SK-N-SH (cell line): Measurements from ENCODE around the gene CAMK2B. TPM values are rescaled to one million over a fixed set of nuclear protein-coding genes. Genes with fewer than 3 reads are reported as not detected.

ENCODE experiments used
- CTCF ChIA-PET: fragments of 300-600, 350-600 bp; formaldehyde crosslinking; extraction: SDS; loops from one replicate; lab custom pipeline; 2021; lab: Yijun Ruan, JAX
- POLR2A ChIA-PET: fragments of 350-600 bp; sonication (Branson Sonifier 250); formaldehyde crosslinking; extraction: SDS; loops from one replicate; lab custom pipeline; 2020; ENCODE audit warnings: antibody characterized with exemption, inconsistent platforms; lab: Yijun Ruan, JAX
- DNase-seq: peaks from one replicate; pipeline ENCODE4 v3.0.0; 2012
- H2AFZ ChIP-seq: fragments of 200-600 bp; sonication (generic); 2 replicates; pipeline ENCODE4 v1.8.1; 2016; ENCODE audit warnings: antibody characterized with exemption, mild to moderate bottlenecking, low read depth
- H3F3A ChIP-seq: fragments of 200-600 bp; sonication (generic); replicated peaks from 2 replicates; pipeline ENCODE3; 2016; ENCODE audit warnings: antibody characterized with exemption, mild to moderate bottlenecking; ENCODE audit not compliant: insufficient read depth
- H3K27ac ChIP-seq, 2 experiments: fragments of 200-500 bp in 1 of 2; fragments of 200-600 bp in 1 of 2; sonication (Bioruptor generic) in 1 of 2; sonication (generic), shearing (Covaris generic) in 1 of 2; 2 replicates each; pipeline versions ENCODE4 v1.5.1 to v1.6.1; 2014 to 2016; ENCODE audit warnings: low read depth in 2 of 2, inconsistent platforms in 1 of 2, low read length in 1 of 2, mild to moderate bottlenecking in 1 of 2, mixed read lengths in 1 of 2
- H3K27me3 ChIP-seq: fragments of 200-600 bp; sonication (generic), shearing (Covaris generic); 2 replicates; pipeline ENCODE4 v1.6.1; 2016; ENCODE audit warnings: mixed run types; ENCODE audit not compliant: insufficient read depth
- H3K36me3 ChIP-seq, 2 experiments: fragments of 200-500 bp in 1 of 2; fragments of 200-600 bp in 1 of 2; sonication (Bioruptor generic) in 1 of 2; sonication (generic) in 1 of 2; replicated peaks in 1 of 2; 2 replicates each; pipeline versions ENCODE3 to v1.5.1; 2014 to 2016; ENCODE audit warnings: low read length in 1 of 2, mild to moderate bottlenecking in 1 of 2; ENCODE audit not compliant: insufficient read depth in 2 of 2, control insufficient read depth in 1 of 2
- H3K4me1 ChIP-seq, 2 experiments: fragments of 200-500 bp in 1 of 2; fragments of 200-600 bp in 1 of 2; sonication (Bioruptor generic) in 1 of 2; sonication (generic), shearing (Covaris generic) in 1 of 2; 2 replicates each; pipeline versions ENCODE4 v1.5.1 to v1.6.1; 2014 to 2016; ENCODE audit warnings: low read depth in 1 of 2, low read length in 1 of 2, mixed run types in 1 of 2; ENCODE audit not compliant: insufficient read depth in 2 of 2, control insufficient read depth in 1 of 2
- H3K4me2 ChIP-seq: fragments of 200-600 bp; sonication (generic), shearing (Covaris generic); 2 replicates; pipeline ENCODE4 v1.6.1; 2017; ENCODE audit warnings: mixed run types
- H3K4me3 ChIP-seq, 2 experiments: fragments of 200-500 bp in 1 of 2; fragments of 200-600 bp in 1 of 2; sonication (Bioruptor generic) in 1 of 2; sonication (generic), shearing (Covaris generic) in 1 of 2; 2 replicates each; pipeline versions ENCODE4 v1.5.1 to v1.8.1; 2014 to 2016; ENCODE audit warnings: low read depth in 2 of 2, inconsistent platforms in 1 of 2, low read length in 1 of 2, mild to moderate bottlenecking in 1 of 2, mixed read lengths in 1 of 2, moderate library complexity in 1 of 2
- H3K79me2 ChIP-seq: fragments of 200-600 bp; sonication (generic); 2 replicates; pipeline ENCODE4 v1.8.1; 2017; ENCODE audit warnings: mild to moderate bottlenecking; ENCODE audit not compliant: insufficient read depth
- H3K9ac ChIP-seq: fragments of 200-600 bp; sonication (generic); 2 replicates; pipeline ENCODE4 v1.6.1; 2017; ENCODE audit warnings: mixed run types
- H3K9me2 ChIP-seq: fragments of 200-600 bp; sonication (generic); 2 replicates; pipeline ENCODE4 v1.6.1; 2017; ENCODE audit warnings: mixed run types
- H3K9me3 ChIP-seq: fragments of 200-600 bp; sonication (generic); 2 replicates; pipeline ENCODE4 v1.6.1; 2017; ENCODE audit warnings: mixed run types, mild to moderate bottlenecking, moderate library complexity
- H4K20me1 ChIP-seq: fragments of 200-600 bp; sonication (generic); 2 replicates; pipeline ENCODE4 v1.6.1; 2017; ENCODE audit warnings: mild to moderate bottlenecking, mixed run types; ENCODE audit not compliant: insufficient read depth
- CHD2 ChIP-seq: fragments of 150-350 bp; IDR thresholded peaks from 2 replicates; pipeline ENCODE4 v1.6.1; 2018; ENCODE audit warnings: low read length; ENCODE audit not compliant: partially characterized antibody
- EP300 ChIP-seq, 2 experiments: IDR thresholded peaks; 2 replicates each; pipeline versions ENCODE4 v1.4.0 to v1.6.1; 2012; ENCODE audit warnings: borderline replicate concordance in 1 of 2, low read depth in 1 of 2, low read length in 1 of 2
- FOXJ3 ChIP-seq: sonication (generic); formaldehyde crosslinking; IDR thresholded peaks from 2 replicates; pipeline ENCODE4 v1.5.1; 2020; ENCODE audit warnings: mild to moderate bottlenecking, missing genetic modification reagents
- MEF2A ChIP-seq: IDR thresholded peaks from 2 replicates; pipeline ENCODE4 v1.4.0; 2012; ENCODE audit warnings: low read depth, borderline replicate concordance
- PBX3 ChIP-seq: IDR thresholded peaks from 2 replicates; pipeline ENCODE4; 2012
- RAD21 ChIP-seq: IDR thresholded peaks from 2 replicates; pipeline ENCODE4 v1.6.1; 2012; ENCODE audit warnings: mild to moderate bottlenecking, low read length
- RXRA ChIP-seq: IDR thresholded peaks from 2 replicates; pipeline ENCODE4 v1.4.0; 2012; ENCODE audit warnings: low read depth, mild to moderate bottlenecking, borderline replicate concordance
- WGBS: methylation state at CpG from one replicate; pipeline ENCODE4 v1.1.6; 2017; ENCODE audit warnings: low lambda C conversion rate; 5-methylcytosine and 5-hydroxymethylcytosine counted together
- polyA plus RNA-seq, 3 experiments: library from polyadenylated mRNA; depleted of rRNA; stranded (reverse); fragments of >200 nt; gene quantifications; 2 replicates each; pipeline ENCODE4 v1.2.3, GENCODE V29; 2012

The CAMK2B gene
- polyA plus RNA-seq, 1 of the 3 experiments (the other 2 are of a cell fraction) = 0.20 TPM

GRCh38 chr7:44286618-44287487, 38.5 kb downstream of the CAMK2B start:
- Histone ChIP-seq H3K27ac (no peak overlapping the region), H2AFZ (no peak overlapping the region), H3K36me3 (no peaks in the 10 kb centered on the region), H4K20me1 (no peaks in the 10 kb centered on the region), H3K79me2 (no peaks in the 10 kb centered on the region), H3K4me2 (no peak overlapping the region), H3K9me3 (no peaks in the 10 kb centered on the region), H3K27me3 (peaks cover 4% of the 10 kb centered on the region; the same call in 1 of the 2 replicates), H3K4me1 (peaks cover 0 to 85% of the 10 kb centered on the region in 2 experiments; a peak in 2 of 4 replicates), H3K9me2 (no peaks in the 10 kb centered on the region), H3F3A (no peaks in the 10 kb centered on the region), H3K4me3 (no peak overlapping the region), H3K9ac (no peak overlapping the region)
- no peak for TF ChIP-seq FOXJ3 (CRISPR knock-in tag)
- TF ChIP-seq EP300 (IDR thresholded peaks at IDR 0.05; ENCODE audit: borderline replicate concordance in 1 of 2, low read depth in 1 of 2, low read length in 1 of 2) = no peak
- no peak for TF ChIP-seq RXRA
- no peak for TF ChIP-seq PBX3
- ChIA-PET CTCF (interaction anchor here (1.2 to 2.0 kb wide), 3 partner anchors 26 to 46 kb away, joined by 3 to 6 read pairs (median 6); no protein-coding TSS in a partner anchor), POLR2A (no interaction called here)
- peak; percentile 30 for DNase-seq
- WGBS = 74% methylated on average over 18 of the region's 20 CpGs

- Histone ChIP-seq H3F3A (no peaks in the 10 kb centered on the region), H3K9ac (no peak overlapping the region), H3K9me2 (no peaks in the 10 kb centered on the region), H3K79me2 (no peaks in the 10 kb centered on the region), H3K4me1 (peaks cover 0 to 81% of the 10 kb centered on the region in 2 experiments; a peak in 2 of 4 replicates), H3K9me3 (no peaks in the 10 kb centered on the region), H3K4me2 (no peak overlapping the region), H3K36me3 (no peaks in the 10 kb centered on the region)
- POLR2A ChIA-PET = no interaction called here
- 82% methylated on average over 10 of the region's 17 CpGs for WGBS
- peak; percentile 49 for DNase-seq
- TF ChIP-seq CHD2 (no peak), RAD21 (0 out of 2 replicates have a peak, but pooled peaks have one; percentile 3)
- TF ChIP-seq, all 33 proteins: peak for 1
- Histone ChIP-seq H3K27ac (no peak overlapping the region; a peak in 1 of 4 replicates), H3K4me3 (no peak overlapping the region), H2AFZ (no peak overlapping the region), H3K27me3 (no peaks in the 10 kb centered on the region; the same call in 1 of the 2 replicates), H4K20me1 (no peaks in the 10 kb centered on the region)
- CTCF ChIA-PET = interaction anchor here (0.7 to 5.9 kb wide), 5 partner anchors 25 to 50 kb away, joined by 3 to 34 read pairs (median 3); no protein-coding TSS in a partner anchor
Measured at GRCh38 chr7:44286182-44286617, 39.2 kb downstream of the CAMK2B start.

- Histone ChIP-seq H3K4me3 (no peak overlapping the region), H3K36me3 (no peaks in the 10 kb centered on the region), H3K79me2 (no peaks in the 10 kb centered on the region), H3F3A (no peaks in the 10 kb centered on the region), H3K27ac (no peak overlapping the region), H3K9me2 (no peaks in the 10 kb centered on the region), H3K4me2 (no peak overlapping the region), H3K9me3 (no peaks in the 10 kb centered on the region), H2AFZ (no peak overlapping the region), H3K27me3 (no peaks in the 10 kb centered on the region; the same call in 1 of the 2 replicates), H3K4me1 (peaks cover 0 to 75% of the 10 kb centered on the region in 2 experiments; a peak in 2 of 4 replicates), H3K9ac (no peak overlapping the region), H4K20me1 (no peaks in the 10 kb centered on the region)
- ChIA-PET POLR2A (no interaction called here), CTCF (interaction anchor here (0.7 to 5.9 kb wide), 6 partner anchors 24 to 49 kb away, joined by 3 to 34 read pairs (median 4); no protein-coding TSS in a partner anchor)
- whole genome bisulfite sequencing = 77% methylated on average over 24 of the region's 24 CpGs
- no peak for TF ChIP-seq MEF2A
- peak; percentile 36 for DNase-seq
Measured at GRCh38 chr7:44285561-44285960, 39.8 kb downstream of the CAMK2B start.
